ENCODE data around the gene CLBA1.

Gene CLBA1

DNA sequence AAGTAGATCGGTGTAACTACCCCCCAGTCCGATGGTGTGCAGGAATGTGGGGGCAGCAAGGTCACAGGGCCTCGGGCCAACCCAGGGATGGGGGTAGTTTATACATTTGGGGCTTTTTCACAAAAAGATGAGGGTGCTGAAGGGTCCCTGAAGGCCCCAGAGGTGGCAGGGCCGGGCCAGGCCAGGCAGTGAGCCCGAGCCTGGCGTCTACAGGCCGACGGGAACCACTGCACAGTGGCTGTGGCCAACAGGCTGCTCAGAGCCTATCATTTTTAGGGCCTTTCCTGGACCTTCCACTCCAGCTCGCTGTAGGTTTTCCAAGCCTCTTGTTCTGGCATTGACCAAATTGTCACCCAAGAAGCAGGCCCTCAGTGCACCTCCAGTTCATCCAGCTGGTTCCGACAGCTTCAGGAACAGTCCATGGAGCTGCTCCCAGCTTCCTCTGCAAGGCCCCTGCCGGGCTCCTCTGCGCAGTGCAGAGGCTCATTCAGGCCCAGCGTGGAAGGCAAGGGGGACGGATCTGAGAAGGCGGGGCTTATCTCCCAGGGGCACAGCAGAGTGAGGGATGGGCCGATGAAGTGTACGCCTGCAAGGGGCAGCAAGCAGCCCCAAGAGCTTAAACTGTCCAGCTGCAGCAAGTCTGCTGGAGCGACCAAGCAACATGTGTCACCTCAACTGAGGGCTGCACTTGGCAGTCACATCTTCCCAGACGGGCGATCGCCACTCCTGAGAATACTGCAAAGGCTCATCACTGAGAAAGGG is 21.4 kb downstream of the CLBA1 start:
- H3K27ac ChIP-seq, result no peak overlapping the region
- TF ChIP-seq ZFX (IDR thresholded peaks at IDR 0.05), result no peak
- TF ChIP-seq, protein P1, sequence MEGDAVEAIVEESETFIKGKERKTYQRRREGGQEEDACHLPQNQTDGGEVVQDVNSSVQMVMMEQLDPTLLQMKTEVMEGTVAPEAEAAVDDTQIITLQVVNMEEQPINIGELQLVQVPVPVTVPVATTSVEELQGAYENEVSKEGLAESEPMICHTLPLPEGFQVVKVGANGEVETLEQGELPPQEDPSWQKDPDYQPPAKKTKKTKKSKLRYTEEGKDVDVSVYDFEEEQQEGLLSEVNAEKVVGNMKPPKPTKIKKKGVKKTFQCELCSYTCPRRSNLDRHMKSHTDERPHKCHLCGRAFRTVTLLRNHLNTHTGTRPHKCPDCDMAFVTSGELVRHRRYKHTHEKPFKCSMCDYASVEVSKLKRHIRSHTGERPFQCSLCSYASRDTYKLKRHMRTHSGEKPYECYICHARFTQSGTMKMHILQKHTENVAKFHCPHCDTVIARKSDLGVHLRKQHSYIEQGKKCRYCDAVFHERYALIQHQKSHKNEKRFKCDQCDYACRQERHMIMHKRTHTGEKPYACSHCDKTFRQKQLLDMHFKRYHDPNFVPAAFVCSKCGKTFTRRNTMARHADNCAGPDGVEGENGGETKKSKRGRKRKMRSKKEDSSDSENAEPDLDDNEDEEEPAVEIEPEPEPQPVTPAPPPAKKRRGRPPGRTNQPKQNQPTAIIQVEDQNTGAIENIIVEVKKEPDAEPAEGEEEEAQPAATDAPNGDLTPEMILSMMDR (conservative IDR thresholded peaks at IDR 0.05), result no peak

DNA sequence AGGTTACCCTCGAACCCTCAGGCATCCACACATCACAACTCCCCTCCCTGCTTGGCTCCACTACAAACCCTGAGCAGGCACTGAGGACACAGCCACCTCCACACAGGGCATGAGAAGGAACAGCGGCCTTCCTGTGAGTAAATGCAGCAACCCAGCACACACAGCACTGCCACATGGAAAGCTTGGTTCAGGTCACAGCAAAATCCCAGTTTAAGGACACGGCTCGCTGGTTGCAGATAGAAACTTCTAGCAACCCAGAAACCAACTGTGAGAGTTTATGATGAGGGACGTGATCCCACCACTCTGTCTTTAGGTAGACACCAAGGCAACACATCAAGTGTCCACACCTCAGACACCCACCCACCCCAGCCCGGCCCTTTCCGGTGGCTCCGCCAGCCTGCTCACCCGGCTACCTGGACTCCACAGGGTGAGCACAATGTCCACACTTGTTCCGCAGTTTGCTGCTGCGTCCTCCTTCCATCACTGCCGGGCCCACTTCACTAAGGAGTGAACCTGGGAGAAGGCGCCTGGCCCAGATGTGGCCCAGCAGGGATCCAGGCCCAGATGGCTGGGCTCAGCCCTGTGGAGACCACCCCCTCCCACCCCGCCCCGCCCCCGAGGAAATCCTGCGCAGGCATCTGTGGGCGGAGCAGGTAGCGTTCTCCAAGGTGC is 22.1 kb downstream of the CLBA1 start:
- H3K27ac ChIP-seq, result no peak overlapping the region
- no peak for TF ChIP-seq ZFX (IDR thresholded peaks at IDR 0.05)
- TF ChIP-seq, protein P1 (conservative IDR thresholded peaks at IDR 0.05), result no peak

DNA sequence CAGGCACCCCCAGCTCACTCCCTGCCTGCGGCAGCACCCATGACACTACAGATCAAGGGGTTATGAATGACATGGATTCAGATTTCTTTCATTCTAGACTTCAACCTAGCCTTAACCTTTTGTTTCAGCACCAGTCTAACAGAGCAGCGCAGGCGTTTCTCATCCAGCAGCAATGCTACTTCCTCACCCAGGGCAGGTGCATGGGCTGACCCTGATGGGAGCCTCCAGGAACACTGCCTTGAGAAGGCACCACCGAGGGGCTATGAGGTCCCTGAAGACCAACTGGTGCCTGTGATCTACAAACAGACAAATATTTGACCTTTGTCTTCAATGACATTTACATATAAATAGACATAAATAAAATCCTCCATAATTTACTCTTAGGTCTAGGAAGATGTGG is 24.5 kb downstream of the CLBA1 start:
- no peak overlapping the region for H3K27ac ChIP-seq
- TF ChIP-seq, protein P1 (conservative IDR thresholded peaks at IDR 0.05), result no peak
- TF ChIP-seq ZFX (IDR thresholded peaks at IDR 0.05), result no peak

DNA sequence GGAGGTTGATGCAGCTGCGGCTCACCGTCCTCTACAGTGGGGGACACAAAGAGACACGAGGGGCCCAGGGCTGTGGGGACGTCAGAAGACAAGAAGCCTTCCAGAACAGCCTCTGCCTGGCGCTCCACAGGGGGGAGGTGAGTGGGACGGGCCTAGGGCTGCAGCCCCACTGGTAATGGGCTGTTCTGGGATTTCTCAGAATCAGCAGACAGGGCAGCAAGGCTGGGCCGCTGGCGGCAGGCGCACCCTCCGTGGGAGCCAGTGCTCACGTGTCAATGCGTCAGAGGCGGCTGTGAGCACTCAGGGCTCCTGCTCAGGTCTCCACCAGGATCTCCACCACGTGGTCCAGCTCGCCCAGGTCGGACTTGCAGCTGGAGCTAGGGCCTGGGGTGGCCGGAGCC is 25.3 kb downstream of the CLBA1 start:
- TF ChIP-seq ZFX (IDR thresholded peaks at IDR 0.05), result no peak
- TF ChIP-seq, protein P1 (conservative IDR thresholded peaks at IDR 0.05), result no peak
- no peak overlapping the region for H3K27ac ChIP-seq

DNA sequence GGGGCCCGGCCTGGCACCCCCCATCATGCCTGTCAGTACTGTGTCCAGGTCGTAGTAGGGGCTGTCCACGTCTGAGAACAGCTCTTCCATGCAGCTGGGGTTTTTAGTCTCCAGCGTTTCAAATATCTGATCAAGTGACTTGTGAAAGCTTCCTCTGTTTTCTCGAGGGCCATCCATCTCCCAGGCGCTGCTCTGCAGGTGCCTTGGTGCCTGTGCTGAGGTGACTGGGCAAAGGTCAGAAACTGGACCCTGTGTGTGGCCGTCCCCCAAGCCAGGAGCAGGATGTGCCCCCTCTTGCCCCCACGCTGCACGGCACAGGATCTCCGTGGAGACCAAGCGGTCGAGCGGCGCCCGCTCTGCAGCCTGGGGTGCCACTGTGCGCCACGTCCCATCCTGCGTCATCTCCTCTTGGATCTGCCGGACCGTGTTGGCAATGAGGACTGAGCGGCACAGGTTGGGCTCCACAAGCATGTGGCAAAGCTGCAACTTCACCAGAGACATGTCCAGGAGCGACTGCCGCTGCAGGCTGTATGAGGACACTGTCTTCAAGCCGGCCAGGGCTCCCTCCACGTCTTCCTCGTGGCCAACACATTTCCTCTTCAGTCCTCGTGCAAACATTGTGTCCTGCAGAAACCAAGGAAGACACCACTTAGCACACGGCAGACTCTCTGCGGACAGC is 25.9 kb downstream of the CLBA1 start:
- H3K27ac ChIP-seq, result no peak overlapping the region
- TF ChIP-seq, protein P1 (conservative IDR thresholded peaks at IDR 0.05), result no peak
- no peak for TF ChIP-seq ZFX (IDR thresholded peaks at IDR 0.05)

DNA sequence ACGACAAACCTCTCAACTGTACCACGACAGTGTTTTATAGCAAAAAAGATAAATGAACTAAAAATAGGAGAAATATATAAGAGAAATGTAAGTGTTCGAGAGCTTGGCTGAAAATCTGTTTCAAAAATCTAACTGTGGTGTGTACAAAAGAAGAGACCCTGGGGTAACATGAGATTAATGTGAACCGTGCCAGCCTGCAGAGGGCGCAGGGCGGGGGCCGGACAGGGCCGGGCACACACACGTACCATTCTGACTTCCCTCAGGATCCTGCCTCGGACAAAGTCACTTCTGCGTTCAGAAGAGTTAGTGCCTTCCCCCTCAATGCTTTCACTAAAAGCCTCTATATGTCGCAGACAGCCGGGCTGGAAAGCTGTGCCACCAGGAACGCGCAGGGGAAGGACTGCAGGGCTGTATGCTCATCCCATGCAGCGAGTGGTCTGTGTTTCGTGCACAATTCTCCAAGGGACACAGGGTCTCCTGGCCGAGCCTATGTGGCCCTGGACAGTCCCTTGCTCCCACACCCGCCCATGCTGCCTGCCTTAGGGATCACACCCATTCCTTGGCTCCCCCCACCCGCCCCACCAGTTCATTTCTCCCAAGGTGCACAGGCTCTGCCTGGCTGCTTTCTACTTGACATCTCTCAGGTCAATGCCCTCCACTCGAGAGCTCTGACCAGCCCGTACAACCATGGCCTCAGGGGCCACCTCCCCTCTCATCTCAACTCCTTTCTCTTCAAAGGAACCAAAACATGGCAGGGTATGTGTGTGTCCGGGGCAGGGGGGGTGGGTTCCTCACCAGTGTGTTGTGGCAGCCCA is 26.8 kb downstream of the CLBA1 start:
- no peak overlapping the region for H3K27ac ChIP-seq
- TF ChIP-seq, protein P1 (conservative IDR thresholded peaks at IDR 0.05), result no peak
- no peak for TF ChIP-seq ZFX (IDR thresholded peaks at IDR 0.05)

Data from C4-2B (cell line).